NK-92 (cell line): Measurements from ENCODE around the gene PAPSS2.
"Not testable (repeated sequence)": the region's sequence is repeated elsewhere in the genome, so short reads cannot be mapped to it uniquely, and the experiment has no call there.

Experiments used
- DNase-seq: peaks from one replicate; lab custom pipeline; 2025; ENCODE audit not compliant: unreplicated experiment; lab: John Stamatoyannopoulos, UW

The PAPSS2 gene

GRCh38 chr10:87642486-87642885 is 17.2 kb upstream of the PAPSS2 start:
- no peak for DNase-seq

DNA sequence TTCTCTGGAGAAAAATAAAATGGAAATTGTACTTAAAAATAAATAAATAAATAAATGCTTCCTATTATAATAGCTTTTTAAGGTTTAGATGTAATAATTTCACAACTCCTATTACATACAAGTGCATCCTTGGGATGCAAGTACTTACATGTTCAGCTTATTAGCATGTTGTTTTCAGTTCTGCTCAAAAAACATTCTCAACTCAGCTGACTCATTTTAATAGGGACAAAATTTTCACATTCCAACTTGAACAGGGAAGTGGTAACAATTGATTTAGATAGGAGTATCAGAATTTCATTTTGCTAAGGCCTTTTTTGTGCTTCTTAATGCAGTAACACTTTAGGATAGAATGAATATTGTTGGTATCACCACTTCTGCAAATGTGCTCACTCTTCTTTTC is 16.7 kb upstream of the PAPSS2 start:
- DNase-seq: no peak

- no peak for DNase-seq
Measured at GRCh38 chr10:87643920-87644319, 15.8 kb upstream of the PAPSS2 start.

GRCh38 chr10:87644500-87644899 is 15.2 kb upstream of the PAPSS2 start:
- DNase-seq: not testable (repeated sequence)

GRCh38 chr10:87646192-87646909 is 13.3 kb upstream of the PAPSS2 start:
- no peak for DNase-seq

- DNase-seq: no peak
Measured at GRCh38 chr10:87646935-87647334, 12.7 kb upstream of the PAPSS2 start.

GRCh38 chr10:87650838-87651589 is 8.7 kb upstream of the PAPSS2 start:
- DNase-seq: no peak

- DNase-seq: no peak
Measured at GRCh38 chr10:87651801-87652200, 7.9 kb upstream of the PAPSS2 start.

DNA sequence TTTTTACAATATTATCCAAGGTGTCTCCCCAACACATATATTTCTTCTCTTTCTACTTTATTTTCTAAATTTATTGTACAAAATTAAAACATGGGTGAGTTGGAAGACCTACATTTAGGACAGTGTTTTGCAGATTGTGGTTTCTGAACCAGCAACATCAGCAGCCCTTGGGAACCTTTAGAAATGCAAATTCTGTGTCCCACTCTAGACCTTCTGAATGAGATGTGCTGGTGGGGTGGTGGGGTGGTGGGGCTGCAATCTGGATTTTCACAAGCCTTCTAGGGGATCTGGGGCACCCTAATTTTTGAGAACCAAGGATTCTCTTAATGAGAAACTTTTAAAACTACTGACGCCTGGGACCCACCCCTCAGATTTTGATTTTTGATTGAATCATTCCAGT is 7.4 kb upstream of the PAPSS2 start:
- DNase-seq: no peak

- DNase-seq: no peak
Measured at GRCh38 chr10:87654212-87654611, 5.5 kb upstream of the PAPSS2 start.

GRCh38 chr10:87656431-87657072 is 3.1 kb upstream of the PAPSS2 start:
- no peak for DNase-seq

DNA sequence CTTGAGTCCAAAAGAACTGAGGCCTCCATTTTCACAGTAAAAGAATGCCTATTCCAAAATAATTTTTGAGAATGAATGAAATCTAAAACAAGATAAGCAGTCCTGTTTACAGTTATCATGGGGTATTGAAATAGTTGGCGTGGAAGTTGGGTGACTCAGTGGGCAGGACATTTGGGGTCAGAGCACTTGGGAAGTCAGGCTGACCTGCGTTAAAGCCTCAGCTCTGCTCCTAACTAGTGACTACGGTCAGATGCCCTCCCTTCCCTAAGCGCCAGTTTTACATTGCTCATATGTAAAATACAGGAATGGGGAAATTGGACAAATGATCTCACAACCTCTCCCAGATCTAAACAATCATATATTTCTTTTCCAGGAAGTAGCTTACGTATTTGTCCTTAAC is 2.3 kb upstream of the PAPSS2 start:
- no peak for DNase-seq

- no peak for DNase-seq
Measured at GRCh38 chr10:87658321-87658795, 1.3 kb upstream of the PAPSS2 start.

DNA sequence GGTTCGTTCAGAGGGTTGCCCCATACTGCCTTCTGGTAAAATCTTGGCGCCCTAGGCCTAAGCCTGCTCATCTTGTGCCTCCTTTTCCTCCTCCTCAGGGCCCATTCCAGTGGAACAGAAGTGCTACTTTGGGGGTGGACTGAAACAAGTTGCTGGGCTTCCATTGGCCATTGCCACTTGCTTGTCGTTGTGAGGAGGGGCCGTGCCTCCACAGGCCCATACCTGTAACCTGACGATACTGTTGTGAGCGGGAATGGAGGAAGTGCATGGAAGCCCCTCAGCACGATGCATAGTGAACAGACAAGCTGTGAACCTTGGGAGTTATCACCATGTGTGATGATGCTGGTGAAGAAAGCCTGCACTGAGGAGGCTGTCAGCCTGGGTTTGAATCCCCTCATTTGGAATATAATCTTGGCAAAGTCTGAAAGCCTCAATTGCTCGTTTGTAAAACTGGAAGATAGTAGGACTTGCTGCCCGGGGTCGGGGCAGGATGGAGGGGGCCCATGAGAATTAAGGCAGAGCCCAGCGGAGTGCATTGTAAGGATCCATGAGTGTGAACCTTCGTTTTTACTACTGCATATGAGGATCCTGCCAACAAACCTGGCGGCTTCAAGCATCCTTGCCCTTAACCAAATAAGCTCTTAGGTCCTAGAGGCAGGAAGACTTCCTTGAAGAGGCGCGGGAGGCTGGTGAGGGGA is 671 bp upstream of the PAPSS2 start:
- no peak for DNase-seq

- DNase-seq: no peak
Measured at GRCh38 chr10:87660484-87661133, 931 bp downstream of the PAPSS2 start.

DNA sequence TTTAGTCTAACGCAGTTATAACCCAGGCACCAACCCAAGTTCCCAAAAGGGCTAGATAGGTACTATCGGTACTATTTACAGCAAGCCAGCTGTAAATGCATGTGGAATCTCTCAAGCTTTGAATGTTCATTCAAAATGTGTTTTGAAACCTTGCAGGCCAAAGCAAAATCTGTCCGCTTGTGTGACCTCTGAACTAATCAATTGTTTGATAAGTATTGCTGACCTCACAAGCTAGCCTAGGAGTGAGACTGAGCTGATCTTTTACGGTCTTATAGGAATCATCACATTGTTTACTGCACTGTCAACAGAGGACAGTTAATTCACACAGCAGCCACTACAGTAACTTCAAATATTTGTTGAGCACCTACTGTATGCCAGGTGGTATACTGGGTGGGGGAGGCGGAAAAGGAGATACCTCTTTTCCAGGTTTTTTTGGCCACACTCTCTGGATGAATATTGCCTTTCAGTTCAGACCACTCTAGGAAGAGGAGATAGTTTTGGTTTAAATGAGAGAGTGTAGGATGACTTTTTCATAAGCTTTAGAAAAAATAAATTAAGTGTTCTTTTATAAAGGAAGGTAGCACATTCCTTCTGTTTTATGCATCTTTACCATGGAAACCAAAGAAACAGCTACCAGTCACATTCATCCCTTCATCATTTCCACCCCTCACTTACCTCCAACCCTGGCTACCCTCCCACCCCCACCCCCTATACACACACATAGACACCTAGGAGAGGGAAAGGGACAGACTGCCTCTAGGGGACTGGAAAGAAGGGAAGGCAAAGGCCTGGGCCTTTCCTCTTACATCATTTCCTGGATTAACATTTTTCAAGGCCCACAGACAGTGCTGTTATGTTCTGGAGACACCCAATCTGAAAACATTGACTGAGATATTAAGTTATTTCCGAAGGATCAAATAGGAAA is 2.4 kb downstream of the PAPSS2 start:
- DNase-seq: no peak

DNA sequence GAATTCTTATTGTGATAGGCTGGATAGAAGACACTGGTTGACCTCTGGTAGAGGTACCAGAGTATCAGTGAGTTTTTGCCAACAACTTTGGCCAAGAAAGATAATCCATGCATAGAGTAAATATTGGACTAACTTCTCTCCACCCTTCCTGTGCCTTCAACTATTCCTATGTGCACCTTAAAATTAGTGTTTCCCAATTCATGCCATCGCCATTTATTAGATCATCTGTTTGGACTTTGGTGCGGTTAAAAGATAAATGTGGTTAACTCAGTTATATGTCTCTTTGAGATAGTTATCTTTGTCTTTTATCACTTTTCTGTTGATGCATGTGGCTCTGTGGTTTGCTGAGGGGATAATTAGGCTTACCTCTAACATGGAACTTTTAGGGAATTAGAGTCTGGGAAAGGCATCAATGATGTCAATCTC is 4.6 kb downstream of the PAPSS2 start:
- DNase-seq: no peak

DNA sequence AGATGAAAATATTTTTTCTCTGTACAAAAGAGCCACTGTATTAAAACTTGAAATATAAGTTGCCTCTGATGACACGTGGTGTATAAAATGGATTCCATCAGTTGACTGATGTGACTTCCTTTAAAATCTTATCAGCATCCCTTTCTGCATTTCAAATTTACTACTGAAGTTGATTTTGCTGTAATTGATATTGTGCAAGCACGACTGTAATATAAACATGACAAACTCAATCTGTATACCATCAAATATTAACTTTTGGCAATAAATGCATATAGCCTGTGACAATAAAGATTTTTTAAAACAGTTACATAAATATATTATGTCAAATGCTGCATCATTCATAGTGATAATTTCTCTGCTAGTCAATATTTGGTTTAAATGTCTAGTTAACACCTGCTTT is 7.8 kb downstream of the PAPSS2 start:
- DNase-seq: no peak

- DNase-seq: no peak
Measured at GRCh38 chr10:87668324-87669074, 8.8 kb downstream of the PAPSS2 start.
